GM10248 (cell line): ENCODE results near the gene AMMECR1.

ENCODE experiments used
- CTCF ChIA-PET: fragments of 300-600 bp; sonication (Branson Sonifier 250); formaldehyde crosslinking; extraction: SDS; loops from one replicate; lab custom pipeline; 2021; ENCODE audit warnings: antibody characterized with exemption; lab: Yijun Ruan, JAX
- POLR2A ChIA-PET: fragments of 350-650 bp; sonication (Branson Sonifier 250); formaldehyde crosslinking; extraction: SDS; loops from one replicate; lab custom pipeline; 2020; ENCODE audit warnings: antibody characterized with exemption; lab: Yijun Ruan, JAX
- DNase-seq: peaks from one replicate; pipeline ENCODE4 v3.0.0; 2012; ENCODE audit errors: extremely low spot score
- TF ChIP-seq, protein P1 (sequence below): IDR thresholded peaks from 2 replicates; pipeline ENCODE4 v1.5.1; 2012; ENCODE audit warnings: mild to moderate bottlenecking, low read depth; ENCODE audit errors: extremely low read depth, missing control alignments, control extremely low read depth

AMMECR1 gene

DNA sequence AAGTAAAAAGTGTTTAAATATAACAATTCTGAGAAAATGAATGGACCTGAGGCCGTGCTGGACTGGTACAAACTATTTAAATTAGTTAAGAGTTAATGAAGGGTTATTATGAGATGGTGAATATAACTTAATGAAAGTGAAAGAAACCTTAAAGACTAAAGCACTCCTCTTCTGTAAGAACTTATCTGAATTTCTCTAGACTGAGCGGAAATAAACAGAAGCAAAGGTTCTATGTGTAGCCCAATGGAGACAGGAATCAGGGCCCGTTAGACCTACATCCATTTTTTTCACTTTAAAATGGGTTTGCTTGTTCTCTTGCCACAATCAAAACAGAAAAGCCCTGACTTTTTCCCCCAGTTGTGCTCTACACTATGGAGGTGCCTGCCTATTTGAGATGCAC lies 14.9 kb downstream of the AMMECR1 start:
- CTCF ChIA-PET: no interaction called here
- POLR2A ChIA-PET: no interaction called here

GRCh38 chrX:110301194-110301593 lies 16.7 kb downstream of the AMMECR1 start:
- CTCF ChIA-PET: no interaction called here
- DNase-seq: no peak
- POLR2A ChIA-PET: no interaction called here
- TF ChIP-seq, protein P1, sequence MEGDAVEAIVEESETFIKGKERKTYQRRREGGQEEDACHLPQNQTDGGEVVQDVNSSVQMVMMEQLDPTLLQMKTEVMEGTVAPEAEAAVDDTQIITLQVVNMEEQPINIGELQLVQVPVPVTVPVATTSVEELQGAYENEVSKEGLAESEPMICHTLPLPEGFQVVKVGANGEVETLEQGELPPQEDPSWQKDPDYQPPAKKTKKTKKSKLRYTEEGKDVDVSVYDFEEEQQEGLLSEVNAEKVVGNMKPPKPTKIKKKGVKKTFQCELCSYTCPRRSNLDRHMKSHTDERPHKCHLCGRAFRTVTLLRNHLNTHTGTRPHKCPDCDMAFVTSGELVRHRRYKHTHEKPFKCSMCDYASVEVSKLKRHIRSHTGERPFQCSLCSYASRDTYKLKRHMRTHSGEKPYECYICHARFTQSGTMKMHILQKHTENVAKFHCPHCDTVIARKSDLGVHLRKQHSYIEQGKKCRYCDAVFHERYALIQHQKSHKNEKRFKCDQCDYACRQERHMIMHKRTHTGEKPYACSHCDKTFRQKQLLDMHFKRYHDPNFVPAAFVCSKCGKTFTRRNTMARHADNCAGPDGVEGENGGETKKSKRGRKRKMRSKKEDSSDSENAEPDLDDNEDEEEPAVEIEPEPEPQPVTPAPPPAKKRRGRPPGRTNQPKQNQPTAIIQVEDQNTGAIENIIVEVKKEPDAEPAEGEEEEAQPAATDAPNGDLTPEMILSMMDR: no peak

More for the DNA sequence above, 14.9 kb downstream of the AMMECR1 start:
- TF ChIP-seq, protein P1: no peak
- DNase-seq: no peak

DNA sequence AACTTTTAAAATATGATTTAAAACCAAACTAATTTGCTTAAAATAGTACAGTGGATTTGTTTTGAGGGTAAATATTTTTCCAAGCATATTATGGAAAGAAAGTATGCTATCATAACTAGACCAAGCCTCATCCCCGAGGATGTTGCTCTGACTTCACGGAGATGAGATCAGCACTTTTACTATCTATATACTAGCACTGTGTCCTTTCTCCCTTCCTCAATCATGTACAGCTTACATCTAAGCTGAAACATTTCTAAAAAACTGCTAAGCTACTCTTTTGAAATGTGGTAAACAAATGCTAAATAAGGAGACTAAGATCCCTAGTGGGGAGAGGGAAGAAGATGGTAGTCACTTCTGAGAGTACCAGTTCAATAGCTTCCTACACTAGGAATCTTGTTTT lies 23.8 kb downstream of the AMMECR1 start:
- ChIA-PET CTCF (interaction anchor here (1.2 to 1.6 kb wide), 2 partner anchors 11 to 17 kb away, joined by 3 to 5 read pairs; no protein-coding TSS in a partner anchor), POLR2A (no interaction called here)
- no peak for DNase-seq
- TF ChIP-seq, protein P1: no peak

- CTCF ChIA-PET: interaction anchor here (1.2 to 1.6 kb wide), 2 partner anchors 11 to 18 kb away, joined by 3 to 5 read pairs; no protein-coding TSS in a partner anchor
Measured at GRCh38 chrX:110293658-110294057, 24.2 kb downstream of the AMMECR1 start.

DNA sequence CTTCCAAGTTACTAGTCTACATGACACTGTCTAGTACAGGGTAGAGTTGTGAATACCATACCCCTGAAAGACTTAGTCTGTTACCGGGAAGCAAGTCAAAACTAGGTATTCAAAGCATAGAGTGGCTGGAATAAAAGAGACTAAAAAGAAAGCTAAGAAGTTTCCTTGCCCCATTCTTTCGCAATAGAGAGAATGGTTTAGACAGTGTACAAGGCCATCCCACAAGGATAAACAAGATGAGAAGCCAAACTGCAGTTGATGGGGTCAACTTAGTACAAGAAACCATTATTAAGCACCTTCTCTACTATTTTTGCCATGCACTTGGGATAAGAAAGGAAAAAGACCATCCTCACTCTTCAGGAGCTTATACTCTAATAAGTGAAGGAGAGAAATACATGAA lies 30.3 kb downstream of the AMMECR1 start:
- ChIA-PET CTCF (interaction anchor here (0.9 to 1.6 kb wide), 2 partner anchors 10 to 32 kb away, joined by 3 to 4 read pairs; no protein-coding TSS in a partner anchor), POLR2A (no interaction called here)
- TF ChIP-seq, protein P1: no peak
- DNase-seq: no peak

More at GRCh38 chrX:110293658-110294057, 24.2 kb downstream of the AMMECR1 start:
- no peak for DNase-seq
- POLR2A ChIA-PET: no interaction called here
- TF ChIP-seq, protein P1: no peak

DNA sequence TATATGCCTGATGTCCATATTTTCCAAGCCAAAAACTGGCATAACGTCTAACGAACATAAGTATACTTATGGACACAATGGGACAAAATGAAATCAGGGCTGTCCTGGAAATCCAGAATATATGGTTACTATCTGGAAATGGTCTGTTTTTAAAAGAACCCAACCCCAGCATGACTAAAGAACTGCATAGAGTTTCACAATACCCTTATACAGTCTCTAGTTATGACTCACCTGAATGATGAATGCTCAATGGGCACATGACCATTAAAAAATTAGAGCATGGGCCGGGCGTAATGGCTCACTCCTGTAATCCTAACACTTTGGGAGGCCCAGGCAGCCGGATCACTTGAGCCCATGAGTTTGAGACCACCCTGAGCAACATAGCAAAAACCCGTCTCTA lies 31.8 kb downstream of the AMMECR1 start:
- DNase-seq: no peak
- ChIA-PET POLR2A (no interaction called here), CTCF (no interaction called here)

More for the DNA sequence above, 31.8 kb downstream of the AMMECR1 start:
- TF ChIP-seq, protein P1: no peak
